Liver (tissue), 9 donors: ENCODE measurements around the gene GPR183. TPM values are rescaled to one million over a fixed set of nuclear protein-coding genes. Genes with fewer than 3 reads are reported as not detected.

Source experiments
- DNase-seq: peaks from one replicate; pipeline ENCODE4 v3.0.0-alpha.2; 2017; ENCODE audit warnings: low spot score
- H3K27ac ChIP-seq, 2 donors: one replicate each; pipeline ENCODE4 v1.7.0; 2013; ENCODE audit warnings: inconsistent platforms in 2 of 2, low read length in 2 of 2, control low read depth in 1 of 2, low read depth in 1 of 2, mild to moderate bottlenecking in 1 of 2
- H3K27me3 ChIP-seq, 4 donors: one replicate each; pipeline versions ENCODE4 v1.6.1 to v1.7.0; 2013; ENCODE audit warnings: low read length in 3 of 4, inconsistent platforms in 1 of 4, mild to moderate bottlenecking in 1 of 4, moderate library complexity in 1 of 4; ENCODE audit not compliant: control insufficient read depth in 4 of 4, insufficient read depth in 4 of 4
- H3K36me3 ChIP-seq, 4 donors: one replicate each; pipeline versions ENCODE4 v1.6.1 to v1.7.0; 2013; ENCODE audit warnings: low read length in 3 of 4, mild to moderate bottlenecking in 3 of 4, low read depth in 1 of 4, moderate library complexity in 1 of 4; ENCODE audit not compliant: control insufficient read depth in 4 of 4, insufficient read depth in 3 of 4
- H3K4me1 ChIP-seq, 4 donors: one replicate each; pipeline versions ENCODE4 v1.6.1 to v1.7.0; 2013; ENCODE audit warnings: low read length in 3 of 4, mild to moderate bottlenecking in 3 of 4, moderate library complexity in 1 of 4; ENCODE audit not compliant: control insufficient read depth in 4 of 4, insufficient read depth in 4 of 4
- H3K4me3 ChIP-seq, 3 donors: one replicate each; pipeline versions ENCODE4 v1.6.1 to v1.7.0; 2013; ENCODE audit warnings: low read length in 3 of 3, control low read depth in 1 of 3, low read depth in 1 of 3, mild to moderate bottlenecking in 1 of 3
- H3K9ac ChIP-seq, 2 donors: one replicate each; pipeline ENCODE4 v1.7.0; 2013; ENCODE audit warnings: low read length in 2 of 2, mild to moderate bottlenecking in 2 of 2, moderate library complexity in 2 of 2, control low read depth in 1 of 2, low read depth in 1 of 2
- H3K9me3 ChIP-seq, 4 donors: one replicate each; pipeline versions ENCODE4 v1.6.1 to v1.7.0; 2013; ENCODE audit warnings: low read length in 3 of 4; ENCODE audit not compliant: control insufficient read depth in 4 of 4
- ATF3 ChIP-seq: IDR thresholded peaks from 2 replicates; pipeline ENCODE4 v1.6.1; 2016; ENCODE audit warnings: antibody characterized with exemption
- CTCF ChIP-seq: fragments of 150-350 bp; IDR thresholded peaks from 2 replicates; pipeline ENCODE4 v1.5.1; 2017; ENCODE audit warnings: improper control_type of control experiment, low read depth, low read length; ENCODE audit not compliant: missing input control
- EGR1 ChIP-seq, 2 donors: IDR thresholded peaks; 2 replicates each; pipeline ENCODE4 v1.6.1; 2016 to 2018; ENCODE audit warnings: antibody characterized with exemption in 2 of 2, low read depth in 2 of 2
- FOXA1 ChIP-seq: IDR thresholded peaks from 2 replicates; pipeline ENCODE4 v1.6.1; 2016; ENCODE audit warnings: antibody characterized with exemption
- FOXA2 ChIP-seq: IDR thresholded peaks from 2 replicates; pipeline ENCODE4 v1.6.1; 2016; ENCODE audit warnings: antibody characterized with exemption
- GABPA ChIP-seq, 2 donors: IDR thresholded peaks in 1 of 2; conservative IDR thresholded peaks in 1 of 2; 2 replicates each; pipeline ENCODE4 v1.6.1; 2016; ENCODE audit warnings: antibody characterized with exemption in 2 of 2, mild to moderate bottlenecking in 1 of 2, moderate library complexity in 1 of 2
- HNF4A ChIP-seq, 2 donors: conservative IDR thresholded peaks; 2 replicates each; pipeline ENCODE4 v1.6.1; 2016; ENCODE audit warnings: antibody characterized with exemption in 2 of 2, mild to moderate bottlenecking in 2 of 2
- HNF4G ChIP-seq: IDR thresholded peaks from 2 replicates; pipeline ENCODE4 v1.6.1; 2016; ENCODE audit warnings: antibody characterized with exemption
- MAX ChIP-seq: IDR thresholded peaks from 2 replicates; pipeline ENCODE4 v1.6.1; 2016; ENCODE audit warnings: antibody characterized with exemption
- NR2F2 ChIP-seq: IDR thresholded peaks from 2 replicates; pipeline ENCODE4 v1.6.1; 2016; ENCODE audit warnings: antibody characterized with exemption
- RAD21 ChIP-seq, 2 donors: IDR thresholded peaks; 2 replicates each; pipeline ENCODE4 v1.6.1; 2016; ENCODE audit warnings: antibody characterized with exemption in 2 of 2, mild to moderate bottlenecking in 2 of 2
- REST ChIP-seq: IDR thresholded peaks from 2 replicates; pipeline ENCODE4 v1.6.1; 2016; ENCODE audit warnings: antibody characterized with exemption, mild to moderate bottlenecking
- RXRA ChIP-seq, 2 donors: IDR thresholded peaks; 2 replicates each; pipeline ENCODE4 v1.6.1; 2017 to 2018; ENCODE audit warnings: antibody characterized with exemption in 2 of 2, mild to moderate bottlenecking in 1 of 2
- SP1 ChIP-seq: IDR thresholded peaks from 2 replicates; pipeline ENCODE4 v1.6.1; 2018; ENCODE audit warnings: antibody characterized with exemption, mild to moderate bottlenecking
- TAF1 ChIP-seq: conservative IDR thresholded peaks from 2 replicates; pipeline ENCODE4 v1.6.1; 2016; ENCODE audit warnings: antibody characterized with exemption, mild to moderate bottlenecking
- YY1 ChIP-seq: IDR thresholded peaks from 2 replicates; pipeline ENCODE4 v1.6.1; 2016; ENCODE audit warnings: antibody characterized with exemption, mild to moderate bottlenecking
- ZBTB33 ChIP-seq: IDR thresholded peaks from 2 replicates; pipeline ENCODE4 v1.6.1; 2016; ENCODE audit warnings: antibody characterized with exemption
- WGBS: extraction: QIAGEN DNeasy Blood & Tissue Kit; methylation state at CpG from one replicate; pipeline ENCODE4 v1.1.7; 2013; 5-methylcytosine and 5-hydroxymethylcytosine counted together
- polyA plus RNA-seq, 2 donors: library from polyadenylated mRNA; stranded (reverse) in 1 of 2; unstranded in 1 of 2; fragments of 200-250 nt in 1 of 2; fragments of >200 nt in 1 of 2; fragmentation: Nextera tagmentation in 1 of 2; extraction: Ambion mirVana in 1 of 2; gene quantifications; one replicate each; pipeline versions ENCODE4 v1.2.1 to v1.2.3, GENCODE V29; 2013 to 2015
- total RNA-seq, 2 donors: library from RNA; depleted of rRNA; stranded (reverse); fragments of >200 nt; gene quantifications; one replicate each; pipeline ENCODE4 v1.2.3, GENCODE V29; 2014
- donor health status: healthy.
- donor health status: healthy.
- donor health status: healthy.
- donor health status: healthy.
- donor health status: healthy.

Gene GPR183
- total and polyA plus RNA-seq, 4 donors, result 0.89 to 4.3 (median 2.9) TPM

GRCh38 chr13:99278843-99279242, 28.4 kb downstream of the GPR183 start:
- 54% methylated on average over 3 of the region's 3 CpGs for WGBS
- H3K27ac ChIP-seq, result peak overlapping the region; percentile 12 to 30
- no peak for DNase-seq
- H3K9me3 ChIP-seq, result no peaks in the 10 kb centered on the region
- H3K27me3 ChIP-seq, result no peaks in the 10 kb centered on the region
- TF ChIP-seq HNF4A (conservative IDR thresholded peaks at IDR 0.05) (peak; percentile 54 to 56), SP1 (peak; percentile 25), YY1 (no peak)
- peaks cover 0 to 2% (median under 1%) of the 10 kb centered on the region in 4 donors for H3K36me3 ChIP-seq
- peaks cover 3 to 55% (median 45%) of the 10 kb centered on the region in 4 donors for H3K4me1 ChIP-seq
- H3K4me3 ChIP-seq, result no peak overlapping the region
- H3K9ac ChIP-seq, result peak overlapping the region in 1 of 2 donors; percentile 7

GRCh38 chr13:99278200-99278599, 29.0 kb downstream of the GPR183 start:
- Histone ChIP-seq H3K4me1 (peaks cover 3 to 55% (median 44%) of the 10 kb centered on the region in 4 donors), H3K27ac (no peak overlapping the region)

More at GRCh38 chr13:99278200-99278599, 29.0 kb downstream of the GPR183 start:
- TF ChIP-seq RAD21 (IDR thresholded peaks at IDR 0.05) (no peak), HNF4G (no peak), FOXA1 (no peak), ATF3 (no peak), RXRA (IDR thresholded peaks at IDR 0.05) (no peak), MAX (no peak), HNF4A (conservative IDR thresholded peaks at IDR 0.05) (no peak), YY1 (no peak), FOXA2 (no peak), GABPA (IDR thresholded peaks at IDR 0.05 in 1 of 2, conservative IDR thresholded peaks at IDR 0.05 in 1 of 2) (no peak), SP1 (no peak), ZBTB33 (no peak), NR2F2 (no peak), REST (no peak), TAF1 (no peak), CTCF (no peak), EGR1 (IDR thresholded peaks at IDR 0.05; ENCODE audit: low read depth in 2 of 2) (no peak)
- 82% methylated on average over 5 of the region's 5 CpGs for WGBS
- H3K9ac ChIP-seq, result no peak overlapping the region
- no peak for DNase-seq
- no peak overlapping the region for H3K4me3 ChIP-seq
- no peaks in the 10 kb centered on the region for H3K27me3 ChIP-seq
- H3K36me3 ChIP-seq, result peaks cover 0 to 2% (median under 1%) of the 10 kb centered on the region in 4 donors
- no peaks in the 10 kb centered on the region for H3K9me3 ChIP-seq
